Lung microvascular endothelial cell (primary cell): Measurements from ENCODE around the gene RFNG. TPM values are rescaled to one million over a fixed set of nuclear protein-coding genes. Genes with fewer than 3 reads are reported as not detected.

Source experiments
- DNase-seq, 2 donors: peaks; one replicate each; pipeline versions ENCODE4 v3.0.0 to v3.0.0-alpha.2; 2010; ENCODE audit warnings: low read depth in 2 of 2
- total RNA-seq: library from RNA; depleted of rRNA; stranded (reverse); fragments of >200 nt; gene quantifications from 2 replicates; pipeline ENCODE4 v1.2.1, GENCODE V29; 2014

The RFNG gene
- total RNA-seq, 1 donor from 2014 or later: 16.3 TPM

GRCh38 chr17:82003411-82004381 lies 47.9 kb downstream of the RFNG start:
- DNase-seq: peak; percentile 58 to 90

GRCh38 chr17:82001571-82002056 lies 50.0 kb downstream of the RFNG start:
- DNase-seq: no peak

GRCh38 chr17:82000803-82001570 lies 50.6 kb downstream of the RFNG start:
- no peak for DNase-seq

GRCh38 chr17:81999976-82000802 lies 51.4 kb downstream of the RFNG start:
- no peak for DNase-seq

GRCh38 chr17:81999587-81999975 lies 52.0 kb downstream of the RFNG start:
- DNase-seq: no peak

GRCh38 chr17:81998691-81999438 lies 52.7 kb downstream of the RFNG start:
- DNase-seq: no peak

- peak in 1 of 2 donors; percentile 28 for DNase-seq
Measured at GRCh38 chr17:81998212-81998611, 53.4 kb downstream of the RFNG start.

Other genes with a start within 250 kb of the RFNG start
- gene GCGR, start 247.7 kb downstream of the RFNG start, total RNA-seq: not detected in 2 replicates
- gene MCRIP1, start 218.5 kb downstream of the RFNG start, total RNA-seq: 93.7 and 178 TPM in 2 replicates
- gene PPP1R27, start 216.8 kb downstream of the RFNG start, total RNA-seq: not detected in 2 replicates
- gene P4HB, start 191.3 kb downstream of the RFNG start, total RNA-seq: 504 and 688 TPM in 2 replicates
- 91.7 and 92.9 TPM in 2 replicates for gene ARHGDIA, start 180.5 kb downstream of the RFNG start, total RNA-seq
- gene ALYREF, start 160.2 kb downstream of the RFNG start, total RNA-seq: 107 and 136 TPM in 2 replicates
- gene ANAPC11, start 160.1 kb downstream of the RFNG start, total RNA-seq: 102 and 112 TPM in 2 replicates
- gene NPB, start 149.6 kb downstream of the RFNG start, total RNA-seq: under 0.01 TPM in 1 of 2 replicates, not detected in the other
- 24.0 and 27.6 TPM in 2 replicates for gene PCYT2, start 140.4 kb downstream of the RFNG start, total RNA-seq
- 11.3 and 13.1 TPM in 2 replicates for gene SIRT7, start 133.6 kb downstream of the RFNG start, total RNA-seq
- gene MAFG, start 124.1 kb downstream of the RFNG start, total RNA-seq: 9.2 and 17.1 TPM in 2 replicates
- gene PYCR1, start 114.5 kb downstream of the RFNG start, total RNA-seq: 52.3 and 60.9 TPM in 2 replicates
- not detected in 2 replicates for gene MYADML2, start 104.6 kb downstream of the RFNG start, total RNA-seq
- under 0.01 TPM in 2 replicates for gene NOTUM, start 90.6 kb downstream of the RFNG start, total RNA-seq
- gene ASPSCR1, start 74.2 kb downstream of the RFNG start, total RNA-seq: 17.7 and 23.2 TPM in 2 replicates
- gene CENPX, start 28.9 kb downstream of the RFNG start, total RNA-seq: 30.1 and 31.5 TPM in 2 replicates
- 7.6 and 8.3 TPM in 2 replicates for gene LRRC45, start 28.5 kb downstream of the RFNG start, total RNA-seq
- 9.7 and 18.3 TPM in 2 replicates for gene RAC3, start 20.1 kb downstream of the RFNG start, total RNA-seq
- 35.5 and 37.7 TPM in 2 replicates for gene DCXR, start 14.1 kb downstream of the RFNG start, total RNA-seq
- gene GPS1, start 87 bp upstream of the RFNG start, total RNA-seq: 61.9 and 64.1 TPM in 2 replicates
- 30.7 and 35.5 TPM in 2 replicates for gene DUS1L, start 14.0 kb upstream of the RFNG start, total RNA-seq
- 35.1 and 43.4 TPM in 2 replicates for gene FASN, start 46.4 kb upstream of the RFNG start, total RNA-seq
- 2.0 and 3.4 TPM in 2 replicates for gene CCDC57, start 161.0 kb upstream of the RFNG start, total RNA-seq
- 67.8 and 135 TPM in 2 replicates for gene SLC16A3, start 177.2 kb upstream of the RFNG start, total RNA-seq
- 38.8 and 41.3 TPM in 2 replicates for gene CSNK1D, start 221.9 kb upstream of the RFNG start, total RNA-seq